Epithelial cell of proximal tubule (primary cell): ENCODE data around the gene DIAPH2. TPM values are rescaled to one million over a fixed set of nuclear protein-coding genes. Genes with fewer than 3 reads are reported as not detected.

Experiments used
- DNase-seq: peaks from one replicate; pipeline ENCODE4 v3.0.0-alpha.2; 2011; ENCODE audit warnings: low read depth
- H3K4me3 ChIP-seq: 2 replicates; pipeline ENCODE4 v1.5.1; 2011; ENCODE audit warnings: low read depth, mild to moderate bottlenecking, low read length
- total RNA-seq: library from RNA; depleted of rRNA; stranded (reverse); fragments of >200 nt; gene quantifications from 2 replicates; pipeline ENCODE4 v1.2.3, GENCODE V29; 2015
- TF ChIP-seq, protein P1 (sequence below): conservative IDR thresholded peaks from 2 replicates; pipeline ENCODE4 v1.5.1; 2012; ENCODE audit warnings: low read depth, mild to moderate bottlenecking, low read length

DIAPH2 gene
- total RNA-seq, 1 donor from 2014 or later, result 15.1 TPM

DNA sequence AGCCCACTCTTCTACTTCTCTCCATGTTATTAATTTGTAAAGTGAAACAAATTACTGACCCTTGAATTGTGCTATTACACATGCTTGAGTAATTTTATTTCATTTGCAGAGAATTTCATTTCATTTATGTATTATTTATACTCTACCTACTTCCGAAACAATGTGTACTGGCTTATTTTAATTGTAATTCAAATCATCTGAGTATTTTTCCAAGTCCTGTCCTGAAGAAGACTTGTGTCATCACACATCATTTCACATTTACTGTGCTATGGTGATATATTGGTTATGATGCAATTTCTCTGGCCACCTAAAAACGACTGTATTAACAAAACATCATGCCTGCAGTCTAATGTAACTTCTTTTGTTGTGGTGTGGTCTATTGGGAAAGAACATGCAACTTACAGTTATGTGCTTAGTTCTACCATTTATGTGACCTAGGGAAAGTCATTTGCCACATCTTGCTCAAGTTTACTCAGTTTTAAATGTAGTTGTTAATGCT is 583.6 kb downstream of the DIAPH2 start:
- TF ChIP-seq, protein P1, sequence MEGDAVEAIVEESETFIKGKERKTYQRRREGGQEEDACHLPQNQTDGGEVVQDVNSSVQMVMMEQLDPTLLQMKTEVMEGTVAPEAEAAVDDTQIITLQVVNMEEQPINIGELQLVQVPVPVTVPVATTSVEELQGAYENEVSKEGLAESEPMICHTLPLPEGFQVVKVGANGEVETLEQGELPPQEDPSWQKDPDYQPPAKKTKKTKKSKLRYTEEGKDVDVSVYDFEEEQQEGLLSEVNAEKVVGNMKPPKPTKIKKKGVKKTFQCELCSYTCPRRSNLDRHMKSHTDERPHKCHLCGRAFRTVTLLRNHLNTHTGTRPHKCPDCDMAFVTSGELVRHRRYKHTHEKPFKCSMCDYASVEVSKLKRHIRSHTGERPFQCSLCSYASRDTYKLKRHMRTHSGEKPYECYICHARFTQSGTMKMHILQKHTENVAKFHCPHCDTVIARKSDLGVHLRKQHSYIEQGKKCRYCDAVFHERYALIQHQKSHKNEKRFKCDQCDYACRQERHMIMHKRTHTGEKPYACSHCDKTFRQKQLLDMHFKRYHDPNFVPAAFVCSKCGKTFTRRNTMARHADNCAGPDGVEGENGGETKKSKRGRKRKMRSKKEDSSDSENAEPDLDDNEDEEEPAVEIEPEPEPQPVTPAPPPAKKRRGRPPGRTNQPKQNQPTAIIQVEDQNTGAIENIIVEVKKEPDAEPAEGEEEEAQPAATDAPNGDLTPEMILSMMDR, result no peak
- DNase-seq, result no peak
- H3K4me3 ChIP-seq, result no peak overlapping the region

DNA sequence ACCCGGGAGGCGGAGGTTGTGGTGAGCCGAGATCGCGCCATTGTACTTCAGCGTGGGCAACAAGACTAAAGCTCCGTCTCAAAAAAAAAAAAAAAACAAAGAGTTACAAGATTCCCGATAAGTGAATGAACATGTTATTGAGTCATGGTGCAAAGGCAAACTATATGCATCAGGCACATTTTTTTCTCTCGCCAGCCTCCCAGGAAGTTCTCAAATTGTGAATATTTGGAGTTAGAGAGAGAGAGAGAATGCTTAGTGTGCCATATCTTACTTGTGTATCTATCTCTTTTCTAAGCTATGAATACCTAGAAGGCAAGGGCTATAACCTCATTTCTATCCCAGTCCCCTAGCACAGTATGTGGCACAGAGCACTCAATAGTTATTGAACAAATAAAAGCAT is 599.9 kb downstream of the DIAPH2 start:
- no peak for DNase-seq
- H3K4me3 ChIP-seq, result no peak overlapping the region
- TF ChIP-seq, protein P1, result no peak

DNA sequence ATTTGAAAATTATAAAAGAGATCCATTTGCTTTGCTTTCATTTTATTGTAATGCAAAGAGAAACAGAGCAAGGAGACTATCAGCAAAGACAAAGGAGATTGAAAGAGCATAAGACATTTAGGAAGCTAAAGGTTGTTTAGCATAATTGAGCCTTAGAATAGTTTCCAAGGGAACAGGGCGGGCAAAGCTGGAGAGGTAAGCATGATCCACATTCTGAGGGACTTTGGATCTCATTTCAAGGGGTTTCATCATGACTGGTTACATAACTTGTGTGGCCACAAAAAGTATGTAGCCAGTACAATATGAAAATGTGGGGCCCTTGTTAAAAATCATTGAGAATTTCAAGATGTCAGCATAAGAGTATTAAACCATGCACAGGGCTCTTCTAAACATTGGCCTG is 605.6 kb downstream of the DIAPH2 start:
- DNase-seq, result no peak
- TF ChIP-seq, protein P1, result no peak
- no peak overlapping the region for H3K4me3 ChIP-seq

DNA sequence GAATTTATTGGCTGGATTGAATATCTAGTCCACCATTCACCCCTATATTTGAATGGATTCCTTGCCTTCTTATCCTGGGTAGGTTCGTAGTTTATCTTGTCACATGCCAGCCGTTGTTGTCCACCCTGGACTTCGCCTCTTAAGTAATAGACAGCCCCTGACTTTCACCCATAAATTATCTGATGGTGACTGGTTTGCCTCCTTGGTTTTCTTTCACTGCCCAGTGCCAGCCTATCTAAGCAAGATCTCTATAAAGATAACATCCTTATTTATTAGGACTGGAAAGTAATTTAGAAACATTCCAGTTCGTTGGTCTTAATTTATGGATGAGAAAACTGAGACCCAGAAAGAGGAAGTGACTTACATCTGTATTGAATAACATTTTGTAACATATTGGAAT is 609.4 kb downstream of the DIAPH2 start:
- no peak for DNase-seq
- TF ChIP-seq, protein P1, result no peak
- no peak overlapping the region for H3K4me3 ChIP-seq

DNA sequence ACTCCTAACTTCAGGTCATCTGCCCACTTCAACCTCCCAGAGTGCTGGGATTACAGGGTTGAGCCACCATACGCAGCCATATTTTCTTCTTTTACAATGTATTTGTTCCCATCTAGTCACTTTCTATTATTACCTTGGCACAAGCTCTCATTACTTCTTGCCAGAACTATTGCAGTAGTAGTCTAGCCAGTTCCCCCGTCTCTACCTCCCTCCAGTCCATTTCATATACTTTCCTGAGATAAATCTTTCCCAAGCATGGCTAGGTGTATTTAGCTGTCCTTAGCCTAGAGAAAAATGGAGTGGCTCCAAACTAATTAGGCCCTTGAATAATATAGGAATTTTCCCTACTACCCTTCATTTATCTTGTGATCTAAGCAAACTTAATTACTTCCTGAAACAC is 611.3 kb downstream of the DIAPH2 start:
- TF ChIP-seq, protein P1, result no peak
- no peak for DNase-seq
- no peak overlapping the region for H3K4me3 ChIP-seq

DNA sequence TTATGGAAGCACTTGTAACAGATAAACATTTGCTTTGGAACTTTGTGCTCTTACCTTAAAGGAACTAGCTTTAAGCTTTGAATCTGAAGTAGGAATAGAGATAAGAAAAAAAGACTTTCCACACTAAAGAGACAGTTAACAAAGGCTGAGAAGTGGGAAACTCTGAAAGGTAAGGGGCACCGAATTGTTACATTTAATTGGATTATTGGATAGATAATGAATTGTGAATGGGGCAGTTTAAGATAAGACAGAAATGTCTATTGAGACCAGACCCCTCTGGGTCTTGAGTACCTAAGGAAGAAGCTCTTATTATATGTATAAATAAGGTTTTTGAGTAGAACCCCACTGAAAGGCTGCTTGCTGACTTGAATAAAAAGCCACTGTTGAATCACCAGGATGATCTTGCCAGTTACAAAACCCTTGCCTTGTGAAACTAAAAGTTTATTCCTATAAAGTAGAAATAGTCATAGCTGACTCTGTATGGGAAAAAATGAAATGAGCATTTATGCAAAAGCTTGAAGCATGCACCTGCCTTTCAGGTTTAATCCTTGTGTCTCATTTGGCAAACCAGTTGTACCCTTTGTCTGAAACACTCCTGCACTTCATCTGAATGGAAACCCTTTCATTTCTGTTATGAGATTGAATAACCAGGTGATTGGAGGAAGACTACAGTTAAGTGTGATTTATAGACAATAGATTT is 622.3 kb downstream of the DIAPH2 start:
- no peak for DNase-seq
- no peak overlapping the region for H3K4me3 ChIP-seq
- TF ChIP-seq, protein P1, result no peak

DNA sequence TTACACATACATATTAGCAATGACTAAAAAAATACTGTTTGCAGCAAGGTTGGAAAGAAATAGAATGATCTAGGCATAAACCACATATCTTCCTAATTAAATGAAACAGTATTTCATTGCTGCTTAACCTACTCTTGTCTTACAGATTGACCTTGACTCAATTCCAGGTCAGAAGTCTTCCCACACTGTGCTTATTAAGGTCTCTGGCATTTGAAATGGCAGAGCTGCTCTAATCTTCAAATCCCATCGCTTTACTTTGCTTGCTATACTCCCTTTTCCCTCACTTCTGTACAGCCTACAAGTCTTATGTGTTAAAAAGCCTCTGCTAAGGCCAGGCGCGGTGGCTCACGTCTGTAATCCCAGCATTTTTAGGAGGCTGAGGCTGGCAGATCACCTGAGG is 623.5 kb downstream of the DIAPH2 start:
- no peak overlapping the region for H3K4me3 ChIP-seq
- TF ChIP-seq, protein P1, result no peak
- DNase-seq, result no peak
